ENCODE measurements around the gene GAL3ST3.

GAL3ST3 gene

DNA sequence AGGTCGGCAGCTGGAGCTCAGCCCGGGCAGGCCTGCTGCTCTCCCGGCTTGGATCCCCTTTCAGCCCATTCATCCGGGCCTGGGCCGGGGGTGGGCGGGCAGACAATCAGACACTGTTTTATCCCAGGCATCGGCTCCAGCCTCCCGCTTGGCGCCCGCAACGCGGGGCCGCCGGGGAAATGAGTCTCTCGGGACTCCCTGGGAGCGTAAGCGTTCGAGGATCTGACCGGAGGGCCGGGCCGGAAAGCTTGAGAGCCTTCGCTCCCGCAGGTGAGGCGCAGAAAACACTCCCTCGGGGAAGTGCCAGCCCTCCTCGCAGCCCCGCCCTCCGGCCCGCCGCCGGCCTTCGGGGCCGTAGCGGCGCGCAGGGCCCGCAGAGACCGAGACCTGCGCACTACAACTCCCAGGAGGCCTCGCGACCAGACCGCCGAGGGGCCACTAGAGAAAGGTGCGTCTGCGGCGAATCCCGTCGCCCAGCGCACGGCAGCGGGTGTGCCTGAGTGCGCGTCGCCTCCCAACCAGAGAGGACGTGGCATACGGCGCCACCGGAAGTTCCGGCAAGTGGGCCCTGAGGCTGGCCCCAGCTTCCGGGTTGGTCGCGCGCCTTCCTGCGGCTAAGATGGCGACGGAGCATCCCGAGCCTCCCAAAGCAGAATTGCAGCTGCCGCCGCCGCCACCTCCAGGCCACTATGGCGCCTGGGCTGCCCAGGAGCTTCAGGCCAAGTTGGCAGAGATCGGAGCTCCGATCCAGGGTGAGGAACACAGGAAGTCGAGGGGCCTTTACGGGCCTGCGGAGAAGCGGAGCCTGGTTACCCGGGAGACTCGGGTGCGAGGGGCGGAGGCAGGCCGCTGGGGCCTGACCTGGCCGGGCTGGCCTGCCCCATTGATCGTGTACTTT is 3.1 kb upstream of the GAL3ST3 start, which contains the start of gene SF3B2:
TSS of gene SF3B2 (plus strand) at position 599 of the 898 bp plus-strand sequence. CDS start at position 620, 21 bp downstream.
- peak within 1 kb of the TSS; percentile 99 for H3K4me3 ChIP-seq (ENCODE audit: low read depth, low read length)
- TF ChIP-seq CTCF (IDR thresholded peaks at IDR 0.05; ENCODE audit: control insufficient read depth, extremely low read depth, insufficient read depth) = no peak
- DNase-seq (ENCODE audit: low read depth) = peak; percentile 97

DNA sequence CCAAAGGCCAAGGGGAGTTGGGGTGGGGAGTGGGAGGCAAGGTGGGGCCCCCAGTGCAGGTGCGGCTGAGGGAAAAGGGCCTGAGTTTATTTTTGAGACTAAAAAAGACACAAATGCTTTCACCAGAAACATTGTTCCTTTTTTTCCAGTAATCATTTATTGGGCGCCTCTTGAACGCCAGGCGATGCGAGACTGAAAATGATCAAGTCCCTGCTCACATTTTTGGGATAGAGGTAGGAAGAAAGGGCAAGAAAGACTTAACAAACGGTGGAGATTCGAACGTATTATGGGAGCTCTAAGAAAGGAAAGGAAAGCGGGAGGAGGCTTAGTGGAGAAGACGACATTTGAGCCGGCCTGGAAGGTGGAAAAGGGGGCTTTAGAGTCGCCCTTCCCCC is 2.4 kb upstream of the GAL3ST3 start:
- peak overlapping the region; percentile 99 for H3K4me3 ChIP-seq (ENCODE audit: low read depth, low read length)
- DNase-seq (ENCODE audit: low read depth) = no peak
- TF ChIP-seq CTCF (IDR thresholded peaks at IDR 0.05; ENCODE audit: control insufficient read depth, extremely low read depth, insufficient read depth) = no peak

GRCh38 chr11:66050581-66051231 is 1.7 kb upstream of the GAL3ST3 start:
- no peak for DNase-seq (ENCODE audit: low read depth)

GRCh38 chr11:66047541-66048365 is 1.2 kb downstream of the GAL3ST3 start:
- no peak for TF ChIP-seq CTCF (IDR thresholded peaks at IDR 0.05; ENCODE audit: control insufficient read depth, extremely low read depth, insufficient read depth)
- no peak for DNase-seq (ENCODE audit: low read depth)
- no peak overlapping the region for H3K4me3 ChIP-seq (ENCODE audit: low read depth, low read length)

More at GRCh38 chr11:66050581-66051231, 1.7 kb upstream of the GAL3ST3 start:
- TF ChIP-seq CTCF (IDR thresholded peaks at IDR 0.05; ENCODE audit: control insufficient read depth, extremely low read depth, insufficient read depth) = no peak
- no peak overlapping the region; the same call in 1 of the 2 replicates for H3K4me3 ChIP-seq (ENCODE audit: low read depth, low read length)

GRCh38 chr11:66046901-66047300 is 2.1 kb downstream of the GAL3ST3 start:
- no peak for DNase-seq (ENCODE audit: low read depth)
- no peak overlapping the region for H3K4me3 ChIP-seq (ENCODE audit: low read depth, low read length)
- TF ChIP-seq CTCF (IDR thresholded peaks at IDR 0.05; ENCODE audit: control insufficient read depth, extremely low read depth, insufficient read depth) = no peak

GRCh38 chr11:66045177-66045639 is 3.8 kb downstream of the GAL3ST3 start:
- no peak overlapping the region for H3K4me3 ChIP-seq (ENCODE audit: low read depth, low read length)
- peak; percentile 95 for TF ChIP-seq CTCF (IDR thresholded peaks at IDR 0.05; ENCODE audit: control insufficient read depth, extremely low read depth, insufficient read depth)
- no peak for DNase-seq (ENCODE audit: low read depth)
